Endodermal cell (in vitro differentiated cells): ENCODE data around the gene VEGFA. TPM values are rescaled to one million over a fixed set of nuclear protein-coding genes. Genes with fewer than 3 reads are reported as not detected.

Experiments
- DNase-seq: peaks from one replicate; pipeline ENCODE4 v3.0.0-alpha.2; 2017
- H3K27ac ChIP-seq: 2 replicates; pipeline ENCODE4 v1.5.1; 2013; ENCODE audit warnings: mild to moderate bottlenecking, low read depth, low read length, moderate library complexity
- H3K27me3 ChIP-seq: 2 replicates; pipeline ENCODE4 v1.6.1; 2013; ENCODE audit warnings: mild to moderate bottlenecking, low read length, moderate library complexity; ENCODE audit not compliant: insufficient read depth, control insufficient read depth, poor library complexity, severe bottlenecking
- H3K36me3 ChIP-seq: 2 replicates; pipeline ENCODE4 v1.7.0; 2013; ENCODE audit warnings: mild to moderate bottlenecking, low read length, moderate library complexity; ENCODE audit not compliant: control insufficient read depth, insufficient read depth
- H3K4me1 ChIP-seq: one replicate; pipeline ENCODE4 v1.7.0; 2013; ENCODE audit warnings: low read length; ENCODE audit not compliant: control insufficient read depth, insufficient read depth
- H3K4me3 ChIP-seq: 2 replicates; pipeline ENCODE4 v1.5.1; 2013; ENCODE audit warnings: mild to moderate bottlenecking, low read length, moderate library complexity
- H3K9ac ChIP-seq: 2 replicates; pipeline ENCODE4 v1.6.1; 2013; ENCODE audit warnings: mild to moderate bottlenecking, low read length, moderate library complexity; ENCODE audit not compliant: poor library complexity, severe bottlenecking; ENCODE audit errors: extremely low read depth
- H3K9me3 ChIP-seq: 2 replicates; pipeline ENCODE4 v1.6.1; 2013; ENCODE audit warnings: mild to moderate bottlenecking, low read length, moderate library complexity; ENCODE audit not compliant: control insufficient read depth
- H3K27ac Mint-ChIP-seq: 2 replicates; pipeline ENCODE4 v1.8.0; 2020; ENCODE audit warnings: mixed read lengths
- H3K27me3 Mint-ChIP-seq: 2 replicates; pipeline ENCODE4 v1.8.0; 2021; ENCODE audit warnings: mild to moderate bottlenecking, mixed read lengths; ENCODE audit not compliant: insufficient read depth
- H3K36me3 Mint-ChIP-seq: 2 replicates; pipeline ENCODE4 v1.8.0; 2020; ENCODE audit warnings: low read depth, mixed read lengths
- H3K4me1 Mint-ChIP-seq: 2 replicates; pipeline ENCODE4 v1.8.0; 2020; ENCODE audit warnings: mixed read lengths
- H3K4me3 Mint-ChIP-seq: 2 replicates; pipeline ENCODE4 v1.8.0; 2020; ENCODE audit warnings: mild to moderate bottlenecking, moderate library complexity, mixed read lengths
- H3K9me3 Mint-ChIP-seq: 2 replicates; pipeline ENCODE4 v1.8.0; 2020; ENCODE audit warnings: mild to moderate bottlenecking, mixed read lengths
- CTCF ChIP-seq: fragments of 200-600 bp; sonication (generic); conservative IDR thresholded peaks from 2 replicates; pipeline ENCODE4 v1.5.0; 2021; ENCODE audit warnings: antibody characterized with exemption, mild to moderate bottlenecking
- WGBS, 2 experiments: methylation state at CpG; one replicate each; pipeline versions ENCODE4 v1.1.5 to v1.1.7; 2013; ENCODE audit warnings: missing lambda C conversion rate in 2 of 2, mixed read lengths in 1 of 2; ENCODE audit not compliant: insufficient coverage in 1 of 2, insufficient read length in 1 of 2; 5-methylcytosine and 5-hydroxymethylcytosine counted together
- total RNA-seq, 2 donors: library from RNA; stranded (reverse); fragmentation: NEBNext Ultra II Directional in 1 of 2; extraction: Animal tissue kit (Norgen Biotek cat#: 25700) in 1 of 2; gene quantifications; 2 replicates in 1 of 2; 3 replicates in 1 of 2; pipeline ENCODE4 v1.2.1, GENCODE V29; 2021

The VEGFA gene
- total RNA-seq, 2 donors from 2014 or later: 163 to 254 TPM

DNA sequence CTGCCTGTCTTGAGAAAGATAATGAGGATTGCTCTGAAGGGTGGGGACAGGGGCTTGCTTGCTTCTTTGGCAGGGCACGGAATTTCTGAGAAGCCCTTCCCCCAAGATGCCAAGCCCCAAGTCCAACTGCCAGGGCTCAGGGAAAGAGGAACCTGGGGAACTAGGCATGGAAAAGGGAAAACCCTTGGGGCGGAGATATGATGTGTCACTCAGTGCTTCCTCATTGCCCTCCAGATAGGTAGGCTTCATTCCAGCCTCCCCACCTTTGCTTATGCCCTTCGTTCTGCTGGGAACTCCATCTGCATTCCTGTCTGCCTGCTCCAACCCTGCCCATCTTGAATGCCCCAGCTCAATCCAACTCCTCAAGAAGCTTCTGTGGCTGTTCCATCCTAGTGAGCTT lies 61.2 kb downstream of the VEGFA start:
- peaks cover 60% of the 10 kb centered on the region for H3K4me1 Mint-ChIP-seq
- TF ChIP-seq CTCF: no peak

GRCh38 chr6:43833223-43833995 lies 63.4 kb downstream of the VEGFA start:
- Histone ChIP-seq H3K27me3 (no peaks in the 10 kb centered on the region), H3K27ac (no peak overlapping the region), H3K36me3 (no peaks in the 10 kb centered on the region), H3K4me3 (no peak overlapping the region), H3K9ac (no peak overlapping the region), H3K4me1 (peaks cover 21% of the 10 kb centered on the region), H3K9me3 (no peaks in the 10 kb centered on the region)
- peaks cover 64% of the 10 kb centered on the region for H3K4me1 Mint-ChIP-seq
- H3K27ac Mint-ChIP-seq: no peak overlapping the region
- no peaks in the 10 kb centered on the region for H3K9me3 Mint-ChIP-seq
- no peak for DNase-seq
- no peak for TF ChIP-seq CTCF
- no peak overlapping the region for H3K4me3 Mint-ChIP-seq
- H3K36me3 Mint-ChIP-seq: no peaks in the 10 kb centered on the region
- WGBS, 2 experiments: 88 to 92% methylated on average over 7 of the region's 7 CpGs
- no peaks in the 10 kb centered on the region for H3K27me3 Mint-ChIP-seq

More for the DNA sequence above, 61.2 kb downstream of the VEGFA start:
- no peak overlapping the region for H3K27ac Mint-ChIP-seq
- H3K27me3 Mint-ChIP-seq: no peaks in the 10 kb centered on the region
- 82 to 87% methylated on average over 3 of the region's 3 CpGs for WGBS, 2 experiments
- no peaks in the 10 kb centered on the region for H3K36me3 Mint-ChIP-seq
- no peak overlapping the region for H3K4me3 Mint-ChIP-seq
- H3K4me1 ChIP-seq: peaks cover 30% of the 10 kb centered on the region
- H3K27me3 ChIP-seq: no peaks in the 10 kb centered on the region
- H3K9ac ChIP-seq: no peak overlapping the region
- H3K9me3 ChIP-seq: no peaks in the 10 kb centered on the region
- H3K9me3 Mint-ChIP-seq: no peaks in the 10 kb centered on the region
- H3K36me3 ChIP-seq: no peaks in the 10 kb centered on the region
- no peak overlapping the region for H3K4me3 ChIP-seq
- no peak overlapping the region for H3K27ac ChIP-seq
- no peak for DNase-seq

DNA sequence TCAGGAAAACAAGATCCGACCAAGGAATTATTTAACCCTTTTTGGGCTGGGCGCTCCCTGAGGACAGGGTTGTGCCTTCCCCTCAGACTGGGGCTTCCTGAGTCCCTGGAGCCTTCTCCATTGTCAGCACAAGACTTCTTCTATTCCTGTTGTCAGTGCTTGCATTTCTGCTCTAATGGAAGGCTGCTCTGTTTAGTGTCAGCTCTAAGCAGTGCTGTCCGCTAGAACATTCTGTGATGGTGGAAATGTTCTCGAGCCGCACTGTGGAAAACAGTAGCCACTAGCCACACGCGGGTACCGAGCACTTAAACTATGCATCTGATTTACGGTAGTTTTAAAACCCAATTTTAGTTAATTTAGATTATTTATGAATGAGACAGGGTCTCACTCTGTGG lies 64.0 kb downstream of the VEGFA start:
- no peaks in the 10 kb centered on the region for H3K9me3 ChIP-seq
- WGBS, 2 experiments: 88 to 89% methylated on average over 9 of the region's 9 CpGs

More for the DNA sequence above, 64.0 kb downstream of the VEGFA start:
- Mint-ChIP-seq H3K4me3 (no peak overlapping the region), H3K9me3 (no peaks in the 10 kb centered on the region), H3K27me3 (no peaks in the 10 kb centered on the region), H3K27ac (no peak overlapping the region), H3K4me1 (peaks cover 60% of the 10 kb centered on the region), H3K36me3 (no peaks in the 10 kb centered on the region)
- H3K36me3 ChIP-seq: no peaks in the 10 kb centered on the region
- no peak overlapping the region for H3K9ac ChIP-seq
- no peak for TF ChIP-seq CTCF
- peaks cover 21% of the 10 kb centered on the region for H3K4me1 ChIP-seq
- no peaks in the 10 kb centered on the region for H3K27me3 ChIP-seq
- no peak overlapping the region for H3K27ac ChIP-seq
- no peak for DNase-seq
- no peak overlapping the region for H3K4me3 ChIP-seq
